Measurements from ENCODE around the gene DAZL.

The DAZL gene

DNA sequence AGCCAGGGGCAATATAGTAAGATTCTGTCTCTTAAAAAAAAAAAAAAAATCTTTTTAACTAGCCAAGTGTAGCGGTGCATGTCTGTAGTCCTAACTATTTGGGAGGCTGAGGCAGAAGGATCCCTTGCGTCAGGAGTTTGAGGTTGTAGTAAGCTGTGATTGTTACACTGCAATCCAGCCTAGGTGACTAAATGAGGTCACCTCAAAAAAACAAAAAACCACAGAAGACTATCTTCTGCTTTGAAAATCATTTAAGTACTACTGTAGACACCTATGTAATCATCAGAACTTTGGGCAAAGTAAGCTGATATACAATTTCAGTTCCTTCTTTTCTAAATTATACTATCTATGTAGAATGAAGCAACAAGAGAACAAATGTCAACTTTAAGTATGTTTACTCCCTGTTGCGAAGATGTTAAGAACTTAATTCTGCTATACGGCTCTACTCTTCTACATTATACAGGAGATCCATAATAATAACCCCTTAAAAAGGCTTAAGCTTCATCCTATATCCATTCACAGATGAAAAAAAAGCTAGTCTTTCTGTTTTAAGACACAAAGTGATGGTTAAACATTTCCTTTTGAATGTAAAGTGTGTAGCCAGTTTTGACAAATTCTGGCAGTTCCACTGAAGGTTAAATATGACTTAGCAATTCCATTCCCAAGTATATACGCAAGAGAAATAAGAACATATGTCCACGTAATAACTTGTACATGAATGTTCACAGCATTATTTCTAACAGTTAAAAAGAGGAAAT is 15.2 kb downstream of the DAZL start:
- FAIRE-seq: no peak

DNA sequence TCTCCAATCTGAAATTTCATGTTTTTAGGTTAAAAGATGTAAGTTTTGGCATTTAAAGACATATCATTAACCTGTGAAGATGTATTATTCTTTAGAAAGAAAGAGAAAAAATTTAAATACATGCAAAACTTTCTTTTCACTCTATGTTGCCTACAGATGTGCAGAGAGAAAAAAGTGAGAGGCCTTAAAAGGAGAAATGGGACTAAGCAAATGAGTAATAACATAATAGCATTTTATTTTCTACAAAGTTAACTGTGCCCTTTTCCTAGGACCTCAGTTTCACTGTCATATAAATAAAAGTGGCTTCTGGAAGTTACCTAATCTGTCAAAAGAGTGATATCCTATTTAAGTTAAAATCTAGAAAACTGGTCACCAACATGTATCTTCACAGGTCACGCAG is 16.1 kb downstream of the DAZL start:
- no peak for FAIRE-seq

DNA sequence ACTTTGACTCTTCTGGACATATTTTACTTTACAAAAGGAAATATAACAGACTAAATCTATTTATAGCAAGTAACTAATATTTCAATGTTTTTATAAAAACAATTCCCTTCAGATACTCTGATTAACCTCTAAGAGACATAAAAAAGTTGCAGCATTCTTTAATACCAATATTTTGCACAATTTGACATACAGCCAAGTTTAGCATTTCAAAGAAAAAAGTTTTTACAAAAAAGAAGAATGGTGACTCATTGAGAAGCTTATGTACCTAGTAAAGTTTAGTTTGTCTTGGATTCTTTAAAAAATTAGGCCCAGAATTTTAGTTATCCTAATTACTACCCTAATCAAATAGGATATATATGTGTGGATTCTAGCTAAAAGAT is 17.6 kb downstream of the DAZL start:
- no peak for FAIRE-seq

DNA sequence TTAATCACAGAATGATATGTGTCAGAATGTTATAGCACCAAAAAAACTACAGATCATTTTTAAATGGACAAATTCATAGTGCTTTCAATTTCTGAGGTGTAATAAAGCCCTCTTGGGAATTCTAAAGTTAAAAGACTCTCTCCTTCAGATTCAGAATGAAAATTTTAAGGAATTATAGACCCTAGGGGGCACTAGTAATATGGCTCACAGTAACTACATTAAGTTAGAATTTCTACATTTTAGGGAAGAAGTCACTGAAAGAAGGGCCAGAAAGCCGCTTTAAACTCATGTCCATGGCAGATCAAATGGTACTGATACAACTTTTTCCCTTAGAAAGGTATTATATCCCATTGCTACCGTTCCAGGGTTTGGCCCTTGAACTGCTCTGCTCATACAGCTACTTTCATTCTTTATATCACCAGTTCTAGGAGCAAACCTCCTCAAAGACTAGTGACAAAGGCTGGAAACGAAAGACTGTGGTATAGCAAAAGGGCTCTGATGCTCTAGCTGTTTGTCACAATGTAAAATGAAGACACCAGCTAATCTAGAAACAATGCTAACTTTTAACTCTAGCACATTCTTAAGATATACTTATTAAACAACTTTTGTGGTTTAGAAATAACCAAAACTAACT is 18.1 kb downstream of the DAZL start:
- no peak for FAIRE-seq

DNA sequence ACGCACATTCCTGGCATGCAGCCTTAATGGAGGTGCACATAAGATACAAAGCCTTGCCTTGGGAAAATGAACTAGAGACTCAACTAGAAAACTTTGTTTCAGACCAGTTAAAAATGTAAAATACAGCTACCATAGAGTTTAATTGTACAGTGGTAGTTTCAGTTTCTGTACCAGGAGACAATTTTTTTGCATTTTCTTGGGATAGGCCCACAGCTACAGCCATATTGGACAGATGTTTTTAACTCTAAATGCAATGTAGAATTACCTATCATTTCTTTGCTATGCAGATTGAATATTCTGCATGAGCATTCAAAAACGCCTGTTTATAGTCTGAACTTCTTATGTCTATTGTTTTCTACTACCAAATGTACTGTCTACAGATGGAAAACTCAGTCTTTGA is 20.3 kb downstream of the DAZL start:
- no peak for FAIRE-seq

DNA sequence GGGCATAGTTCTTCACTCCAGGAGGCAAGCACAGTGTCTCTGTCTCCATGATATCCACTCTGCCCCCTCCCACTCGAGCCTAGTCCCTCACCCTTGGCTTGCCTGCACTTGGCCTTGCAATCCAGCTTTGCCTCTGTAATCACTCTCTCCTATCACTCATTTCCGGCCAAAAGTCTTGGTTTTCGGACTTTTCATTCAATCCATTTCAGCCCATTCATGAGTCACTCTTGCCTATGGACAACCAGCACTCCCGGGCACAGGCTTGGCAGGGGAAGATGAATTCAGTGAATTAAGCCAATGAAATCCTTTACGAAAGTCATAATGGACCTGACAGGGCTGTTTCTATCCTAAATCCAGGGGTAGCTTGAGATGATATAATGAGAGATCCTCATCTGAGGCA is 21.7 kb downstream of the DAZL start:
- no peak for FAIRE-seq

DNA sequence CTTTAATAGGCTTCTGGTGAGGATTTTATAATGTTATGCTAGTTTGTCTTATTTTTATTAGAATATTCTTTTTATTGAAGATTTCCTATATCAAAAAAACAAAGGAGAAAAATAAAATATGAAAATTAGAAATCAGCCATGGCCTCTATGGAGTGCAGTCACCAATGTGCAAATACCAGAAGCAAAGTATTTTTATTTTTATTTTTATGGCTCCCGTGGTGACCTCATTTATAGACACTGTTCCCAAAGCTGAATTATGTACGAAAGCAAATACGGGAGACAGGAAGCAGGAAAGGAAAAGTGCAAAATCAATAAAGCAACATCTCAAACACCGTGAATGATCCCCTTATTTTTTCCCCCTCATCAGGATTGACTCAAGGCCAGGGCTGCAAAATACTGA is 35.1 kb downstream of the DAZL start:
- no peak for FAIRE-seq

DNA sequence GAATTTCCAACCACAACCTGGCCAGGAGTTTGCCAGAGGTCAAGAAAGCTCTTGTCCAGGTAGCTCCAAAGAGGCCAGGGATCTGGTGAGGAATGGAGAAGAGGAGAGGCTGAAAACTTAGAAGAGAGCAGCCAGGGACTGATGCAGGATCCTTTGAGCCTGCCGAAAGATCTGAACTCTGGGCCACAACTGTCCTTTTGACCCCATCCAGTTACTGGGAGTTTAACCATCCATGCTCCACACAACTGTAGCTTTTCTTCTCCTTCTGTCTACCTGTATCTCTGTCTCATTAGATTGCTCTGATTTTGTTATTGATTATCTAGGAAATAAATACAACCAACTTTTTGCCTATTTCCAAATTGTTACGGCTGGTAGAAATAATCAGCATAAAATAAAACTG is 36.7 kb downstream of the DAZL start:
- FAIRE-seq: no peak

DNA sequence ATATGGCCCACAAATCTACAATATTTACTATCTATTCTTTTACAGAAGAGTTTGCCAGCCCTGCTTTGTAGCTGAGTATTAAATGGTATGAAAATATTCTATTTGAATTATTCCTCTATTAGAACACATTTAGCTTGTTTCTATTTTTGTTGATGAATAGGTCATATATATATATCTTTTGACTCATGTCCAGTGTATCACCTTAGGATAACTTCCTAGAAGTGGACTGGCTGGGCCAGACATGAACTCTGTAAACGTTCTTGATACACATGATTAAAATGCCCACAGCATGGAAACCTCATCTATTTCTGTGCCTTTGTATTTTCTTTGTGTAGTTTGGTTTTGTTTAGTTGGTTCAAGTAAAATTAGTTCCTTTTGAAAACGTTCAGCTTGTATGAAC is 37.1 kb downstream of the DAZL start:
- FAIRE-seq: no peak

DNA sequence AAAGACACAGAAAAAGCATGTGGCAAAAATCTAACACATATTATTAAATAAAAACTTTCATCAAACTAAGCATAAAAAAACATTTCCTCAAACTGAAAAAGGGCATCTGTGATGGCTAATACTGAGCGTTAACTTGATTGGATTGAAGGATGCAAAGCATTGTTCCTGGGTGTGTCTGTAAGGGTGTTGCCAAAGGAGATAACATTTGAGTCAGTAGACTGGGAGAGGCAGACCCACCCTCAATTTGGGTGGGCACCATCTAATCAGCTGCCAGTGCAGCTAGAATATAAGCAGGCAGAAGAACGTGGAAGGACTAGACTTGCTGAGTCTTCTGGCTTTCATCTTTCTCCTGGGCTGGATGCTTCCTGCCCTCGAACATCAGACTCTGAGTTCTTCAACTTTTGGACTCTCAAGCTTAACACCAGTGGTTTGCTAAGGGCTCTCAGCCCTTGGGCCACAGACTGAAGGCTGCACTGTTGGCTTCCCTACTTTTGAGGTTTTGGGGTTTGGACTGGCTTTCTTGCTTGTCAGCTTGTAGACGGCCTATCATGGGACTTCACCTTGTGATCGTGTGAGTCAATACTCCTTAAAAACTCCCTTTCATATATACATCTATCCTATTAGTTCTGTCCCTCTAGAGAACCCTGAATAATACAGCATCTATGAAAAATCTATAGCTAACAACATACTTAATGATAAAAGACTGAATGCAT is 45.4 kb downstream of the DAZL start:
- FAIRE-seq: no peak

DNA sequence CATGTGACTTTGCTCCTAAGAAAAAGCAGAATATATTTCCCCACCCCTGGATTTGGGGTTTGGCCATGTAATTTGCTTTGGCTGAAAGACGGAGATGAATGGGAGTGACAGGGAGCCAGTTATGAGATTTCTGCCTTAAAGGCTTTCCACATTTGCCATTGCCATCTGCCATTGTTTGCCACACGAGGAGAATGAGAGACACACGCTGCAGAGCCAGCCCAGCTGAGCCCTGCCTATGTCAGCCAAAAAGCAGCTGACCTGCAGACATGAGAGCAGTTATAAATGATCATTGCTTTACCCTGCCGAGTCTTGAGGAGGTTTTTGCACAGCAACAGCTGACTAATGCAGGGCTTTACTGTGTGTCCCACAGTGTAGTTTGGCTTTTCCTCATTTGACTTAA is 51.1 kb downstream of the DAZL start:
- FAIRE-seq: no peak

DNA sequence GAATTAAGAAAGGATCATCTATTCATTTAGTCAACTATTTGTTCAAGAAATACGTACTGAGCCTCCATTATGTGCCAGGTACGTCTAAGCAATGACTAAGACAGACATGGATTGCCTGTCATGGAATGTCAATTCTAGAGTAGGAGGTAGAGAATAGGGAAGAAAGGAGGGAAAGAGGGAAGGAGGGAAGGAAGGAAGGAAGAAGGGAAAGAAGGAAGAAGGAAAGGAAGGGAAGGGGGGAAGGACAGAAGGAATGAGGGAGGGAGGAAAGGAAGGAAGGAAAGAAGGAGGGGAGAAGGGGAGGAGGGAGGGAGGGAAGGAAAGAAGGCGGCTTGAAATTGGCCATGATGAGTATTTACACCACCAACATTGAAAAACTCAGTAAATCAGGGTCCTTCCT is 52.5 kb downstream of the DAZL start:
- FAIRE-seq: no peak

DNA sequence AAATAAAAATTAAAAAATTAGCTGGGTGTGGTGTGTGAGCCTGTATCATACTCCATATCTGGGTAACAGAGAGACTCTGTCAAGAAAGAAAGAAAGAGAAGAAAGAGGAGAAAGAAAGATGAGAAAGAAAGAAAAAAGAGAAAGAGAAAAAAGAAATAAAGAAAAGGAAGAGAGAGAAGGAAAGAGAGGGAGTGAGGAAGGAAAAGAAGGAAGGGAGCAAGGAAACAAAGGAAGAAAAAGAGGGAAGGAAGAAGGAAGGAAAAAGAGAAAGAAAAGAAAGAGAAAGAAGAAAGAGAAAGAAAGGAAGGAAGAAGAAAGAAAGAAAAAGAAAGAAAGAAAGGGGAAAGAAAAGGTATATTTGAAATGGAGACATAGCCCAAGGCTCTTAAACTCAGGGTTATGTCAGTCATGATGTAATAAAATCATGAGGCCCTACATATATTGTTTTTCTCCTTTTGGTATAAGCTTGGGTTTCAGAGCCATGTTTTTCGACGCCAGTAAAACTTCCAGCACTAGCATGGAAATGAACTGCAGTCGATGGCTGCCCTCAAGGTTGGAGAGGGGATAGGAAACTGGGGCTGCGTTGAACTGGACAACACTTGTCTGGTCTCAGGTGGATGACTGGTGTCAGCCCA is 53.8 kb downstream of the DAZL start:
- no peak for FAIRE-seq

DNA sequence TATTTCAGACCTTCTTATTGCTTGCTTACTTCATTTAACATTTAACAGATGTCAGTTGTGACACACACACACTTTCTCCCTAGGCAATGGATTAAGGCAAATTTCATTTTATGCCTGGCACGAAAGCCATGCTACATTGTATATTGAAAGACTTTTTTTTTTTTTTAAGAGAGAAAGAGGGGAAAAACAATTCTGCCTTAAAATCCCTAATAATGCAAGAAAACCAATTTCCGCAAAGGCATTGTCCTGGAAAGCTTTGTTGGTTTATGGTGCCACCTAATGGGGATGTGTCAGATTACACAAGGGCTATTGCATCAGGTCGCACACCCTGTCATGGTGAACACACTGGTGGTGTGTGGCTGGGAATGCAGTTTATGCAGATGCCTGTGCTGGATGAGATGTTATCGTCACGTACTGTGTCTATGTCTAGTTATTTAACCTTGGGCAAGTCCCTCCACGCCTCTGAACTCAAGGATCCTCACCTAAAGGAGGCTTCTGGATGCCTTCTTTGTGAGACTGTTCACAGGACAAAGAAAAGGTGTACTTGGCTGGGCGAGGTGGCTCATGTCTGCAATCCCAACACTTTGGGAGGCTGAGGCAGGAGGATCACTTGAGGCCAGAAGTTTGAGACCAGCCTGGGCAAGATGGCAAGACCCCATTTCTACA is 54.4 kb downstream of the DAZL start:
- FAIRE-seq: no peak

DNA sequence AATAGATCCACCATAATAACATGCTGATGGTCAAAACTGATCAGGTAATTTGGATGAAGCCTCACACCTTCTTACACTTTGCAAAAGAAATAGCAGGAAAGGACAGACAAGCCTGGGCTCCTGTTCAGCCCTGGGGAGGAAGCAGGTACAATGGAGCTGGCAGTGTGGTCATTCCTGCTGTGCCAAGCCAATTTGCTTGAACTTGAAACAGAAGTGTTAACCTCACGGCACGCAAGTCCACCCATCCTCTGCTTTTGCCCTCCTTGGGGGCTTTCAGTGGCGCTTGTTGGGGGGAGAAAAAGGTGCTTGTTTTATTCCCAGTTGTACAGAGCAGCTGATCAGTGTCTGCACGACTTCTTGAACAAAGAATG is 54.9 kb downstream of the DAZL start:
- no peak for FAIRE-seq

DNA sequence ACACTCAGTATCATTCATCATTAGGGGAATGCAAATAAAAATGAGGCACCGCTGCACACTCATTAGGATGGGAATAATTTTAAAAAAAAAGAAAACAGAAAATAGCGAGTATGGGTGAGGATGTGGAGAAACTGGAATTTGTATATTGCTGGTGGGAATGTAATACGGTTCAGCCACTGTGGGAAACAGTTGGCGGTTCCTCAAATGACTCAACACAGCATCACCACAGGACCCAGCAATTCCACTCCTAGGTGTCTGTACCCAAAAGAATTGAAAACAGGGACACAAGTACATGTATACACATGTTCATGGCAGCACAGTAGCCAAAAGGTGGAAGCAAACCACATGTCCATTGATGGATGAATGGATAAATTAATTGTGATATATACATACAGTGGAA is 56.5 kb downstream of the DAZL start:
- FAIRE-seq: no peak

DNA sequence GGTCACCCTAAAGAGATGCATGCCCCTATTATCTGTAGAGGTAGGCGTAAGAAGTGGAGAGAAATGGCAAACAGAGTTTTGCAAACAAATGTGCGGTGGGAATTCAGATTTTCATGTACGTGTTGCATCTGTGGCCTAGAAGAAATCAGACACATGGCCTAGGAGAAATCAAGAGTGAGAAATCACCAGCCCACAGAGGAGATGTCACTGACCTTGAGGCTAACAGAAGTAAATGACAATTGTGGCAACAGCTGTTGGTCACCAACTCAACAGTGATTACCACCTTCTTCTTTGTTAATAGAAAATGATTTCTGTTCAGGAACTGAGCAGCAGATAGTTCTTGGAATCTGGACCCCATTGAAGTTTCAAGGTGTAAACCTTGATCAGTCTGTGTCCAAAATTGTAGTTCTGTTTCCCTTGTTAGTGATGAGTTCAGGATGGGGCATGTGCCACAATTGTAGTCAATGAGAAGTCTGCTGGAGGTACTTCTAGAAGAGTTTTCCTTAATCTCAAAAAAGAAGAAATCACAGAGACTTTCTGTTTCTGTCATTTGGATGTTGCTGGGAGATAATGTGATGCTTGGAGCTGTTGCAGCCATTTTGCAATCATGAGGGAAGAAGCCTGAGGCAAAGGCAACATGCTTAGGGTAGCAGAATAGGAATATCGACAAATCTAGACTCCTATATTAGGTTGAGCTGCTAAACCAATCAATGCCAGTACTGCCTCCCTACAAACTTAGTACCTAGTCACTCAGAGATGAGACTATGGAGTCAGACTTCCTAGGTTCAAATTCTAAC is 57.5 kb downstream of the DAZL start:
- FAIRE-seq: no peak

DNA sequence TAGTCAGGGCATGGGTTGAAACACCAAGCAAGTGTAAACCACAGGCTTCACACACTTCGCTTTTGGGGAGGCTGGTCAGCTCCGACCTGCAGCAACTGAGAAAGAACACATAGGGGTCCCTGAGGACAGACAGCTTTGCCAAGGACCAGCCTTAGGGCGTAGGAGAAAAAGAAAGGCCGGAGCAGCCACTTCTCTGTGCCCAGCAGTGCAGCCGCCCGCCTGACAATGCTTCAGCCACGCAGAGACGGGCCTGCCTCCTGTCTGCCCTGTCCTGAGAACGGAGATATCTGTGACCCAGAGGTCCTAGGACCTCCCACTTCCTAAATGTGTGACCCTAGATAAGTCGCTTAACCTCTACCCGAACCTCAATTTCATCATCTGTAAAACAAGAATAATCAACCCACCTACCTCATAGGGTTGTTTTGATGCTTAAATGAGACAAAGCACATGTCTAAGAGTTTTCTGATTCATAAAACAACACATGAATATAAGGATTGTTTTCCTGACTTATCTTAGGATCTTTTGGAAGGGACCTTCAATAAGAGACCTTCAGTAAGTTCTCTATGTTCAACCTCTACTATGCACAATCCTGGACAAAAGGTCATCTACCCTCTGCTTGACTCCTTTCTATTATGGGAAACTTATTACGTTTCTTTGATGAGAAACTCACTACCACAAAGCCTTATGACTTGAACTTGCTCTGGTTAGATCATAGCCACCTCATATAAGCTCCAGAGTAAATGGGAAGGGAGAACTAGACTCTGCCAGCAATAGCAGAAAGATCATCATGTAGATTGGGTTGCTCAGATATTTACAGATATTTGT is 58.8 kb downstream of the DAZL start:
- no peak for FAIRE-seq

DNA sequence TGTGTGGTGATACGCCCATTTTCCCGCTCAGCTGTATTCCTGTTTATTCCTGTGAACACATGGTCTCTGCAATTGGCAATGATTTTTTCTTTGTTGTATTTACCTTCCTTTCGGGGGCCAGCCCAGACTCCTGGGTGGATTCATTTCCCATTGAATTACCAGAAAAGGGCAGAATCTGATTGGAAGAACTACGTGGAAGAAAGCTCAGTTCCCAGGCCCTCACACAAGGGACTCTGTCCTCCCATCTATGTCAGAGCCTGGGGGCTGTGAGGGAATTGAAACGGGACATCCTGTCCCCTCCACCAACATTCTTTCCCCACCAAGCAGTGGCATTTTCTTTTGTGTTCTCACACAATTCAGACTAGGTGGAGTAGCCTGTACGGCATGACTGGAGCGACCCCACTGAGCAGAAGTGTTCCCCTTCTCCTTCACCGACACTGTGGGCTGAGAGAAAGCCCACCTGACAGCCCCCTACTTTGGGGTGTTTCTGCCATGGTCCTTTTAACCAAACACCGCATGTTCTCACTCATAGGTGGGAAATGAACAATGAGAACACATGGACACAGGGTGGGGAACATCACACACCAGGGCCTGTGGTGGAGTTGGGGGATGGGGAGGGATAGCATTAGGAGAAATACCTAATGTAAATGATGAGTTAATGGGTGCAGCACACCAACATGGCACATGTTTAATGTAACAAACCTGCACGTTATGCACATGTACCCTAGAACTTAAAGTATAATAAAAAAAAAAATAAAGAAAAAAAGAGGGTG is 59.6 kb downstream of the DAZL start:
- FAIRE-seq: no peak

DNA sequence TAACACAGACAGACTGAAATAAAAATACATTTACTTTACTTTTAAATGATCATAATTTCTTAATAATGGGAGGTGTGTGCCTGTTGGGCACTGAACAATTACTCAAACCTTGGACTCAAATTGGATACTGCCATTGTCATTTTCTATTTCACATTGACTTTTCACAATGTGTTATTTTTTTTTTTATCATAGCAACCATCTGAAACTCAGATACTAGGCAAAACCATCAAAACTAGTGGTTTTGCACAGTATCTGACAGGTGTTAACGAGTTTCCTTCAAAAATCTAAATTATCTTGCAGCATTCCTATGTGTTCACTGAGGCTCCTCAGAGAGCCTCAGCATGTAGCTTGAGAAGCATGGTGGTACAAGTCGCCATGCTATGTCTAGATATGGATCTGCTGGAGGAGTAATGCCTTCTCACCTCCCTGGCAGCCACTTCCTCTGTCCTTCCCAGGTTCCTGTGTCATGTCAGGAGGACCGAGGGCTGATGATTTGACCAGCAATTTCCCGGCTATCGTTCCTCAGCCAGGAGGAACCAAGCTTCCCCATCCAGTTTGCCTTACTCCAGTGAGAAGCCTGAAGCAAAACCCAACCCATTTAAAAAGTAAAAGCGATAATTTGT is 61.9 kb downstream of the DAZL start:
- no peak for FAIRE-seq
